SK-N-SH treated with all-trans-retinoic acid at 6 μM for 48 hours (cell line): ENCODE results near the gene ALPG.

Experiments used
- ATAC-seq: fragments of 200-7000 bp; cut with Tn5 transposase; 3 replicates; pipeline ENCODE4 v1.9.1; 2020; ENCODE audit warnings: mild to moderate bottlenecking, moderate library complexity
- BACH2 ChIP-seq: fragments of 250-450 bp; sonication (Bioruptor Pico); IDR thresholded peaks from 2 replicates; pipeline ENCODE4 v1.9.0; 2021; ENCODE audit warnings: mild to moderate bottlenecking, borderline replicate concordance
- CSDC2 ChIP-seq: fragments of 250-450 bp; sonication (Bioruptor Pico); IDR thresholded peaks from 2 replicates; pipeline ENCODE4 v1.5.0; 2020; ENCODE audit warnings: mild to moderate bottlenecking, moderate library complexity
- ESRRG ChIP-seq: fragments of 250-450 bp; sonication (Bioruptor Pico); IDR thresholded peaks from 2 replicates; pipeline ENCODE4 v1.6.1; 2021; ENCODE audit warnings: mild to moderate bottlenecking
- GLIS3 ChIP-seq: fragments of 250-450 bp; sonication (Bioruptor Pico); IDR thresholded peaks from 2 replicates; pipeline ENCODE4 v1.5.0; 2020; ENCODE audit warnings: mild to moderate bottlenecking, moderate library complexity
- OSR1 ChIP-seq: fragments of 250-450 bp; sonication (Bioruptor Pico); IDR thresholded peaks from 2 replicates; pipeline ENCODE4 v1.8.0; 2022; ENCODE audit warnings: moderate library complexity, mild to moderate bottlenecking, inconsistent platforms
- SNAI2 ChIP-seq: fragments of 250-450 bp; sonication (Bioruptor Pico); IDR thresholded peaks from 2 replicates; pipeline ENCODE4 v1.5.0; 2020; ENCODE audit warnings: mild to moderate bottlenecking, moderate library complexity
- TOX ChIP-seq: fragments of 250-450 bp; sonication (Bioruptor Pico); IDR thresholded peaks from 2 replicates; pipeline ENCODE4 v1.8.0; 2021; ENCODE audit warnings: mild to moderate bottlenecking, moderate library complexity, borderline replicate concordance
- ZFP3 ChIP-seq: fragments of 250-450 bp; sonication (Bioruptor Pico); IDR thresholded peaks from 2 replicates; pipeline ENCODE4 v1.5.0; 2020; ENCODE audit warnings: mild to moderate bottlenecking, moderate library complexity
- ZFP30 ChIP-seq: fragments of 450-650 bp; formaldehyde crosslinking; IDR thresholded peaks from 2 replicates; pipeline ENCODE4 v1.5.0; 2022; ENCODE audit warnings: mild to moderate bottlenecking, moderate library complexity
- ZNF565 ChIP-seq: fragments of 450-650 bp; formaldehyde crosslinking; conservative IDR thresholded peaks from 2 replicates; pipeline ENCODE4 v1.5.0; 2020; ENCODE audit warnings: low read depth, mild to moderate bottlenecking, moderate library complexity
- ZNF70 ChIP-seq: fragments of 450-650 bp; formaldehyde crosslinking; IDR thresholded peaks from 2 replicates; pipeline ENCODE4 v1.5.0; 2020; ENCODE audit warnings: mild to moderate bottlenecking, moderate library complexity
- TF ChIP-seq, protein P1 (sequence below): fragments of 250-450 bp; sonication (Bioruptor Pico); IDR thresholded peaks from 2 replicates; pipeline ENCODE4 v1.5.0; 2020; ENCODE audit warnings: mild to moderate bottlenecking, moderate library complexity
- TF ChIP-seq, protein P2 (sequence below): fragments of 250-450 bp; sonication (Bioruptor Pico); IDR thresholded peaks from 2 replicates; pipeline ENCODE4 v1.8.0; 2020; ENCODE audit warnings: mild to moderate bottlenecking, moderate library complexity, borderline replicate concordance
- TF ChIP-seq, protein P3 (sequence below): fragments of 250-450 bp; sonication (Bioruptor Pico); IDR thresholded peaks from 2 replicates; pipeline ENCODE4 v1.5.1; 2021; ENCODE audit warnings: mild to moderate bottlenecking, moderate library complexity

Gene ALPG

DNA sequence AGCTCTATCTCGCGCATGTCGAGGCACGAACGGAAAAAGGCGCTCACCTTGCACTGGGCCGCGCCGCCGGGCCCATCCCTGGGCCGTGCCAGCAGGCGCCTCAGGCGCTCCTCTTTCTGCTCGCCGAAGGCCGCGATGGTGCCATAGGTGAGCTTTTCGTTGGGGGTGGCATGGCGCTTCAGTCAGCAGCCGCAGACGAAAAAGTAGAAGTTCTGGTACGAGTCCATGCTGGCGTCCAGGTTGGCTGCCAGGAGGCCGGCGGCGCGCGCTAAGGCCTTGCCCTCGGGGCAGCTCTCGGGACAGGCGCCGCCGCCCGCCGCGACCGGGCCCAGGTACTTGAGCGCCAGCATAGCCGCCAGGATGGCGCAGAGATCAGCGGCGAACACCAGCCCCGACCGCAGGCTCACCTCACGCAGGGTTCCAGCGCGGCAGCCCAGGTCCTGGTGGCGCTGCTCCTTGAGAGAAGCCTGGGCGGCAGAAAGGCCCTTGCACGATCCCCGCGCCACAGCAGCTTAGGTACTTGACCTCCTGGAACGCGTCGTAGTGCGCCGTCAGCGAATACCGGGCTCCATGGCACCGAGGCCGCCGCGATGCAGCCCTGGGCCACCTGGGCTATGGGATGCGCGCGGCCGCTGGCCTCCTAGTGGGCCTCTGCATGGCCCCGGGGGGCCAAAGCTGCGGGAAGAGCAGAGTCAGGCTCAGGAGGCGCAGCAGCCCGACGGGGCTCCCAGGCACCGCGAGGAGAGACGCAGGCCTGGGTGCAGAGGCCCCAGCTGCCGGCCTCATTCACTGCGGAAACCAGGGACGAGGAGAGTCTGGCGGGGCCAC, 12.8 kb downstream of the ALPG start:
- TF ChIP-seq, protein P1, sequence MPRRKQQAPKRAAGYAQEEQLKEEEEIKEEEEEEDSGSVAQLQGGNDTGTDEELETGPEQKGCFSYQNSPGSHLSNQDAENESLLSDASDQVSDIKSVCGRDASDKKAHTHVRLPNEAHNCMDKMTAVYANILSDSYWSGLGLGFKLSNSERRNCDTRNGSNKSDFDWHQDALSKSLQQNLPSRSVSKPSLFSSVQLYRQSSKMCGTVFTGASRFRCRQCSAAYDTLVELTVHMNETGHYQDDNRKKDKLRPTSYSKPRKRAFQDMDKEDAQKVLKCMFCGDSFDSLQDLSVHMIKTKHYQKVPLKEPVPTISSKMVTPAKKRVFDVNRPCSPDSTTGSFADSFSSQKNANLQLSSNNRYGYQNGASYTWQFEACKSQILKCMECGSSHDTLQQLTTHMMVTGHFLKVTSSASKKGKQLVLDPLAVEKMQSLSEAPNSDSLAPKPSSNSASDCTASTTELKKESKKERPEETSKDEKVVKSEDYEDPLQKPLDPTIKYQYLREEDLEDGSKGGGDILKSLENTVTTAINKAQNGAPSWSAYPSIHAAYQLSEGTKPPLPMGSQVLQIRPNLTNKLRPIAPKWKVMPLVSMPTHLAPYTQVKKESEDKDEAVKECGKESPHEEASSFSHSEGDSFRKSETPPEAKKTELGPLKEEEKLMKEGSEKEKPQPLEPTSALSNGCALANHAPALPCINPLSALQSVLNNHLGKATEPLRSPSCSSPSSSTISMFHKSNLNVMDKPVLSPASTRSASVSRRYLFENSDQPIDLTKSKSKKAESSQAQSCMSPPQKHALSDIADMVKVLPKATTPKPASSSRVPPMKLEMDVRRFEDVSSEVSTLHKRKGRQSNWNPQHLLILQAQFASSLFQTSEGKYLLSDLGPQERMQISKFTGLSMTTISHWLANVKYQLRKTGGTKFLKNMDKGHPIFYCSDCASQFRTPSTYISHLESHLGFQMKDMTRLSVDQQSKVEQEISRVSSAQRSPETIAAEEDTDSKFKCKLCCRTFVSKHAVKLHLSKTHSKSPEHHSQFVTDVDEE = no peak
- TF ChIP-seq GLIS3 (CRISPR knock-in tag) = no peak
- TF ChIP-seq CSDC2 (CRISPR knock-in tag) = no peak
- TF ChIP-seq SNAI2 (CRISPR knock-in tag) = no peak
- TF ChIP-seq OSR1 (CRISPR knock-in tag) = no peak
- TF ChIP-seq ESRRG (CRISPR knock-in tag) = no peak
- TF ChIP-seq, protein P2, sequence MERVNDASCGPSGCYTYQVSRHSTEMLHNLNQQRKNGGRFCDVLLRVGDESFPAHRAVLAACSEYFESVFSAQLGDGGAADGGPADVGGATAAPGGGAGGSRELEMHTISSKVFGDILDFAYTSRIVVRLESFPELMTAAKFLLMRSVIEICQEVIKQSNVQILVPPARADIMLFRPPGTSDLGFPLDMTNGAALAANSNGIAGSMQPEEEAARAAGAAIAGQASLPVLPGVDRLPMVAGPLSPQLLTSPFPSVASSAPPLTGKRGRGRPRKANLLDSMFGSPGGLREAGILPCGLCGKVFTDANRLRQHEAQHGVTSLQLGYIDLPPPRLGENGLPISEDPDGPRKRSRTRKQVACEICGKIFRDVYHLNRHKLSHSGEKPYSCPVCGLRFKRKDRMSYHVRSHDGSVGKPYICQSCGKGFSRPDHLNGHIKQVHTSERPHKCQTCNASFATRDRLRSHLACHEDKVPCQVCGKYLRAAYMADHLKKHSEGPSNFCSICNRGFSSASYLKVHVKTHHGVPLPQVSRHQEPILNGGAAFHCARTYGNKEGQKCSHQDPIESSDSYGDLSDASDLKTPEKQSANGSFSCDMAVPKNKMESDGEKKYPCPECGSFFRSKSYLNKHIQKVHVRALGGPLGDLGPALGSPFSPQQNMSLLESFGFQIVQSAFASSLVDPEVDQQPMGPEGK (CRISPR knock-in tag) = no peak
- no peak for TF ChIP-seq ZFP30 (CRISPR knock-in tag)
- TF ChIP-seq, protein P3, sequence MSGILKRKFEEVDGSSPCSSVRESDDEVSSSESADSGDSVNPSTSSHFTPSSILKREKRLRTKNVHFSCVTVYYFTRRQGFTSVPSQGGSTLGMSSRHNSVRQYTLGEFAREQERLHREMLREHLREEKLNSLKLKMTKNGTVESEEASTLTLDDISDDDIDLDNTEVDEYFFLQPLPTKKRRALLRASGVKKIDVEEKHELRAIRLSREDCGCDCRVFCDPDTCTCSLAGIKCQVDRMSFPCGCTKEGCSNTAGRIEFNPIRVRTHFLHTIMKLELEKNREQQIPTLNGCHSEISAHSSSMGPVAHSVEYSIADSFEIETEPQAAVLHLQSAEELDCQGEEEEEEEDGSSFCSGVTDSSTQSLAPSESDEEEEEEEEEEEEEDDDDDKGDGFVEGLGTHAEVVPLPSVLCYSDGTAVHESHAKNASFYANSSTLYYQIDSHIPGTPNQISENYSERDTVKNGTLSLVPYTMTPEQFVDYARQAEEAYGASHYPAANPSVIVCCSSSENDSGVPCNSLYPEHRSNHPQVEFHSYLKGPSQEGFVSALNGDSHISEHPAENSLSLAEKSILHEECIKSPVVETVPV (CRISPR knock-in tag) = no peak
- ATAC-seq = no peak; the same call in 2 of the 3 replicates

DNA sequence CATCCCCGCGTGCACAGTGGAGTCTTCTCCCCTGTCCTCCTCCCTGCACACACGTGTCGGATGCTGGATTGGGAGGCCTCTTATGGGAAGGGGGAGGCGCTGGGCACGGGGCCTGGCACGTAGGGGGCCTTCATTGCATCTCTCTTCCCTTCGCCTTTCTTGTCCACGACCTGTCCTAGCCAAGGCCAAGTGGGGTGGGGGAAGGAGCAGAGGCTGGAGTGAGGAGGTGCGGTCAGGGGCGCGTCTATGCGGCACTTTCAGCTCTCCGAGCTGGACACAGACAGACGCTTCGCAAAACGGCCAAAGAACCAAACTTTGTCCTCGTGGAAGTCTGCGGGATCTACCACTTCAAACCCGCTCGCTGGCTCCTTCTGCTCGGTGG, 13.4 kb downstream of the ALPG start:
- ATAC-seq = no peak
- no peak for TF ChIP-seq OSR1 (CRISPR knock-in tag)
- no peak for TF ChIP-seq ZFP3 (CRISPR knock-in tag)
- TF ChIP-seq, protein P3 (CRISPR knock-in tag) = no peak
- no peak for TF ChIP-seq ZFP30 (CRISPR knock-in tag)
- no peak for TF ChIP-seq TOX (CRISPR knock-in tag)
- no peak for TF ChIP-seq ESRRG (CRISPR knock-in tag)
- no peak for TF ChIP-seq ZNF565 (CRISPR knock-in tag)
- TF ChIP-seq CSDC2 (CRISPR knock-in tag) = no peak
- TF ChIP-seq, protein P2 (CRISPR knock-in tag) = no peak
- no peak for TF ChIP-seq SNAI2 (CRISPR knock-in tag)

DNA sequence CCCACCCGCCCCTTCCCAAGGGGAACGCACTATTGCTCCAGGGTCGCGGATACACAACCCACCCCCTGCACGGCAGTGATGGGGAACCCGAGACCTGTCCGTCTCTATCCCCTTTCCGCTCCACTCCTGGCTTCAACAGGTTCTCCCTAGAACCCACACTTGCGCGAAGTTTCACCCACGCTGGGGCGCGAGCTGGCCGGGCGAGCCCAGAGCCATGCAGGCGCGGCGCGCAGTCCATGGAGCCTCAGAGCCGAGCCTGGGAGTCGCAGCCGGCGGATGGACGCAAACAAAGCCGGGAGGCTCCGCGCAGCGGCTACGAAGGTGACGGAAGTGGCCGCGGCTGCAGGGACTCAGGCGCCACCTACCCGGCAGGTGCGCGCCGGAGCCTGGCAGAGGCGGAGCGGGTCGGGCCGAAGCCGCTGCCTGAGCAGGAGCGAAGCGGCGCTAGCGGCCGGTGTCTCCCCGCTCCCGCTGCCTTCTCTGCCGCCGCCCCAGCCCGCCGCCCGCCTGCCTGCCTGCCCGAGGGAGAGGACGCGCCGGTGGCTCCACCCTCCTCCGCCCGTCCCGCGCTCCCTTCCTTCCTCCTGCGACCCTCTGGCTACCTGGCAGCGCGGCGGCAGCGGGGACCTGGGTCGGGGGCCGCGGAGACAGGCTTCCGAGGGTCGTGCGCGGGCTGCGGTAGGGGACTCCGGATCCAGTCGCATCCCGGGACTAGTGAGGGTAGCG, 14.0 kb downstream of the ALPG start:
- TF ChIP-seq CSDC2 (CRISPR knock-in tag) (no peak), BACH2 (CRISPR knock-in tag) (no peak), ZNF70 (CRISPR knock-in tag) (no peak)
- TF ChIP-seq, protein P2 (CRISPR knock-in tag) = no peak
- peak; percentile 36 for ATAC-seq
